ENCODE results near the gene TYK2. TPM values are rescaled to one million over a fixed set of nuclear protein-coding genes. Genes with fewer than 3 reads are reported as not detected.

TYK2 gene
- total and polyA plus RNA-seq, 9 of the 15 experiments (the other 6 are each of a cell fraction or from before 2014, with no cell fraction given), result 15.0 to 182 (median 85.9) TPM

DNA sequence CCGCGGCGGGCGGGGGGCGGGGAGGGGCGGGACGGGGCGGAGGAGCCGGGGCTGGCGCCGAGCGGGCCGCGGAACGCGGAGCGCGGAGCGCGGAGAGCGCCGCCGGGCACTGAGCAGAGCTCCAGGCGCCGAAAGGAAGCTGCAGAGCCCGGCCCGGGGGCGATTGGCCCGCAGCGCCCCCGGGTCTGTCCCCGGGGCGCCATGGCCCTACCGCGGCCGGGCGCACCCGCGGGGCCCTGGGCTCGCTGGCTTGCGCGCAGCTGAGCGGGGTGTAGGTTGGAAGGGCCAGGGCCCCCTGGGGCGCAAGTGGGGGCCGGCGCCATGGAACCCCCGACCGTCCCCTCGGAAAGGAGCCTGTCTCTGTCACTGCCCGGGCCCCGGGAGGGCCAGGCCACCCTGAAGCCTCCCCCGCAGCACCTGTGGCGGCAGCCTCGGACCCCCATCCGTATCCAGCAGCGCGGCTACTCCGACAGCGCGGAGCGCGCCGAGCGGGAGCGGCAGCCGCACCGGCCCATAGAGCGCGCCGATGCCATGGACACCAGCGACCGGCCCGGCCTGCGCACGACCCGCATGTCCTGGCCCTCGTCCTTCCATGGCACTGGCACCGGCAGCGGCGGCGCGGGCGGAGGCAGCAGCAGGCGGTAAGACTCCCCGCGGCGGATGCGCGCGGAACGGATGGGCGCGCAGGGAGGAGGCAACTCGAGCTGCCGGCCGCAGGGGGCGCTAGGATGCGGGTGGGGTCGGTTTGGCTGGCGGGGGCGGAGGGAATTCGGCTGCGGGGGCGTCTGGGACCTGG is 40.3 kb upstream of the TYK2 start, which contains the start of gene PDE4A (continued):
- TF ChIP-seq, protein P1, sequence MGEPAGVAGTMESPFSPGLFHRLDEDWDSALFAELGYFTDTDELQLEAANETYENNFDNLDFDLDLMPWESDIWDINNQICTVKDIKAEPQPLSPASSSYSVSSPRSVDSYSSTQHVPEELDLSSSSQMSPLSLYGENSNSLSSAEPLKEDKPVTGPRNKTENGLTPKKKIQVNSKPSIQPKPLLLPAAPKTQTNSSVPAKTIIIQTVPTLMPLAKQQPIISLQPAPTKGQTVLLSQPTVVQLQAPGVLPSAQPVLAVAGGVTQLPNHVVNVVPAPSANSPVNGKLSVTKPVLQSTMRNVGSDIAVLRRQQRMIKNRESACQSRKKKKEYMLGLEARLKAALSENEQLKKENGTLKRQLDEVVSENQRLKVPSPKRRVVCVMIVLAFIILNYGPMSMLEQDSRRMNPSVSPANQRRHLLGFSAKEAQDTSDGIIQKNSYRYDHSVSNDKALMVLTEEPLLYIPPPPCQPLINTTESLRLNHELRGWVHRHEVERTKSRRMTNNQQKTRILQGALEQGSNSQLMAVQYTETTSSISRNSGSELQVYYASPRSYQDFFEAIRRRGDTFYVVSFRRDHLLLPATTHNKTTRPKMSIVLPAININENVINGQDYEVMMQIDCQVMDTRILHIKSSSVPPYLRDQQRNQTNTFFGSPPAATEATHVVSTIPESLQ (CRISPR knock-in tag; IDR thresholded peaks at IDR 0.05), result no peak
- TF ChIP-seq, protein P2, sequence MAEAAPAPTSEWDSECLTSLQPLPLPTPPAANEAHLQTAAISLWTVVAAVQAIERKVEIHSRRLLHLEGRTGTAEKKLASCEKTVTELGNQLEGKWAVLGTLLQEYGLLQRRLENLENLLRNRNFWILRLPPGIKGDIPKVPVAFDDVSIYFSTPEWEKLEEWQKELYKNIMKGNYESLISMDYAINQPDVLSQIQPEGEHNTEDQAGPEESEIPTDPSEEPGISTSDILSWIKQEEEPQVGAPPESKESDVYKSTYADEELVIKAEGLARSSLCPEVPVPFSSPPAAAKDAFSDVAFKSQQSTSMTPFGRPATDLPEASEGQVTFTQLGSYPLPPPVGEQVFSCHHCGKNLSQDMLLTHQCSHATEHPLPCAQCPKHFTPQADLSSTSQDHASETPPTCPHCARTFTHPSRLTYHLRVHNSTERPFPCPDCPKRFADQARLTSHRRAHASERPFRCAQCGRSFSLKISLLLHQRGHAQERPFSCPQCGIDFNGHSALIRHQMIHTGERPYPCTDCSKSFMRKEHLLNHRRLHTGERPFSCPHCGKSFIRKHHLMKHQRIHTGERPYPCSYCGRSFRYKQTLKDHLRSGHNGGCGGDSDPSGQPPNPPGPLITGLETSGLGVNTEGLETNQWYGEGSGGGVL (CRISPR knock-in tag; IDR thresholded peaks at IDR 0.05), result no peak
- TF ChIP-seq ZNF121 (CRISPR knock-in tag; conservative IDR thresholded peaks at IDR 0.05) (no peak), FOS (IDR thresholded peaks at IDR 0.05; ENCODE audit: extremely low read depth, insufficient read length) (no peak), NONO (IDR thresholded peaks at IDR 0.05; ENCODE audit: low read depth in 2 of 2, low read length in 1 of 2) (peak; percentile 10 to 55; a peak in 2 of 4 replicates), MCM3 (IDR thresholded peaks at IDR 0.05) (no peak), MYC (IDR thresholded peaks at IDR 0.05; ENCODE audit: low read depth, low read length) (no peak), MYC (CRISPR knock-in tag; IDR thresholded peaks at IDR 0.05; ENCODE audit: borderline replicate concordance, low read depth) (no peak), RBFOX2 (IDR thresholded peaks at IDR 0.05; ENCODE audit: low read depth, low read length) (peak; percentile 57), GTF2F1 (IDR thresholded peaks at IDR 0.05; ENCODE audit: low read depth, low read length) (no peak), ATF1 (CRISPR knock-in tag; IDR thresholded peaks at IDR 0.05) (no peak), ATF1 (tag; IDR thresholded peaks at IDR 0.05) (0 out of 2 replicates have a peak, but pooled peaks have one; percentile 3), BRCA1 (IDR thresholded peaks at IDR 0.05) (no peak), BRCA1 (CRISPR knock-in tag; IDR thresholded peaks at IDR 0.05) (no peak), ZNF140 (CRISPR knock-in tag; IDR thresholded peaks at IDR 0.05) (no peak), PHTF2 (CRISPR knock-in tag; IDR thresholded peaks at IDR 0.05) (no peak), SNRNP70 (optimal IDR thresholded peaks at IDR 0.05; ENCODE audit: low read depth, low read length) (no peak), ZNF707 (CRISPR knock-in tag; conservative IDR thresholded peaks at IDR 0.05) (no peak), LARP7 (IDR thresholded peaks at IDR 0.05) (no peak), MYNN (IDR thresholded peaks at IDR 0.05) (peak; percentile 52; the same call in 1 of the 2 replicates), MYNN (CRISPR knock-in tag; IDR thresholded peaks at IDR 0.05) (no peak)
- TF ChIP-seq, protein P3, sequence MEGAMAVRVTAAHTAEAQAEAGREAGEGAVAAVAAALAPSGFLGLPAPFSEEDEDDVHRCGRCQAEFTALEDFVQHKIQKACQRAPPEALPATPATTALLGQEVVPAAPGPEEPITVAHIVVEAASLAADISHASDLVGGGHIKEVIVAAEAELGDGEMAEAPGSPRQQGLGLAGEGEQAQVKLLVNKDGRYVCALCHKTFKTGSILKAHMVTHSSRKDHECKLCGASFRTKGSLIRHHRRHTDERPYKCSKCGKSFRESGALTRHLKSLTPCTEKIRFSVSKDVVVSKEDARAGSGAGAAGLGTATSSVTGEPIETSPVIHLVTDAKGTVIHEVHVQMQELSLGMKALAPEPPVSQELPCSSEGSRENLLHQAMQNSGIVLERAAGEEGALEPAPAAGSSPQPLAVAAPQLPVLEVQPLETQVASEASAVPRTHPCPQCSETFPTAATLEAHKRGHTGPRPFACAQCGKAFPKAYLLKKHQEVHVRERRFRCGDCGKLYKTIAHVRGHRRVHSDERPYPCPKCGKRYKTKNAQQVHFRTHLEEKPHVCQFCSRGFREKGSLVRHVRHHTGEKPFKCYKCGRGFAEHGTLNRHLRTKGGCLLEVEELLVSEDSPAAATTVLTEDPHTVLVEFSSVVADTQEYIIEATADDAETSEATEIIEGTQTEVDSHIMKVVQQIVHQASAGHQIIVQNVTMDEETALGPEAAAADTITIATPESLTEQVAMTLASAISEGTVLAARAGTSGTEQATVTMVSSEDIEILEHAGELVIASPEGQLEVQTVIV (CRISPR knock-in tag; IDR thresholded peaks at IDR 0.05; ENCODE audit: borderline replicate concordance), result no peak
- TF ChIP-seq, protein P4, sequence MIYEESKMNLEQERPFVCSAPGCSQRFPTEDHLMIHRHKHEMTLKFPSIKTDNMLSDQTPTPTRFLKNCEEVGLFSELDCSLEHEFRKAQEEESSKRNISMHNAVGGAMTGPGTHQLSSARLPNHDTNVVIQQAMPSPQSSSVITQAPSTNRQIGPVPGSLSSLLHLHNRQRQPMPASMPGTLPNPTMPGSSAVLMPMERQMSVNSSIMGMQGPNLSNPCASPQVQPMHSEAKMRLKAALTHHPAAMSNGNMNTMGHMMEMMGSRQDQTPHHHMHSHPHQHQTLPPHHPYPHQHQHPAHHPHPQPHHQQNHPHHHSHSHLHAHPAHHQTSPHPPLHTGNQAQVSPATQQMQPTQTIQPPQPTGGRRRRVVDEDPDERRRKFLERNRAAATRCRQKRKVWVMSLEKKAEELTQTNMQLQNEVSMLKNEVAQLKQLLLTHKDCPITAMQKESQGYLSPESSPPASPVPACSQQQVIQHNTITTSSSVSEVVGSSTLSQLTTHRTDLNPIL (CRISPR knock-in tag; IDR thresholded peaks at IDR 0.05), result no peak

Measured in K562 (cell line).